Lower lobe of right lung (tissue), 2 donors: ENCODE data around the gene EIF4E1B. TPM values are rescaled to one million over a fixed set of nuclear protein-coding genes. Genes with fewer than 3 reads are reported as not detected.
"Not testable (repeated sequence)": the region's sequence is repeated elsewhere in the genome, so short reads cannot be mapped to it uniquely, and the experiment has no call there.

Experiments used
- ATAC-seq, 2 donors: fragments of 200-7000 bp; cut with Tn5 transposase; one replicate each; pipeline ENCODE4 v1.9.1; 2020 to 2022; ENCODE audit warnings: mild to moderate bottlenecking in 2 of 2, moderate library complexity in 2 of 2
- DNase-seq: peaks from one replicate; pipeline ENCODE4 v3.0.0-alpha.2; 2020
- H3K27ac ChIP-seq: fragments of 200-600 bp; one replicate; pipeline ENCODE4 v1.8.0; 2022
- H3K27me3 ChIP-seq: fragments of 200-600 bp; one replicate; pipeline ENCODE4 v1.8.0; 2022; ENCODE audit warnings: low read depth
- H3K36me3 ChIP-seq: fragments of 200-600 bp; one replicate; pipeline ENCODE4 v1.8.0; 2022; ENCODE audit warnings: mild to moderate bottlenecking
- H3K4me1 ChIP-seq: fragments of 200-600 bp; one replicate; pipeline ENCODE4 v1.8.0; 2022
- H3K4me3 ChIP-seq: fragments of 200-600 bp; one replicate; pipeline ENCODE4 v1.8.0; 2022; ENCODE audit warnings: mild to moderate bottlenecking
- H3K9me3 ChIP-seq: fragments of 200-600 bp; one replicate; pipeline ENCODE4 v1.8.0; 2022
- CTCF ChIP-seq: fragments of 200-600 bp; IDR thresholded peaks from one replicate; pipeline ENCODE4 v1.8.0; 2022; ENCODE audit warnings: antibody characterized with exemption, mild to moderate bottlenecking
- intact Hi-C: fragments of 100-400 bp; cut with DNase I; formaldehyde crosslinking; loops from one replicate; pipeline ENCODE4 v1.11.0; 2022
- total RNA-seq: library from RNA; stranded (reverse); fragmentation: NEBNext Ultra II Directional; extraction: Animal tissue kit (Norgen Biotek cat#: 25700); gene quantifications from one replicate; pipeline ENCODE4 v1.2.1, GENCODE V29; 2021
- donor health status: DM: no; HTN: yes; CAD: no; lungs with severe emphysema.

Gene EIF4E1B
- total RNA-seq, 1 donor from 2014 or later, result not detected

- H3K4me3 ChIP-seq, result no peak overlapping the region
- no peak for DNase-seq
- no peaks in the 10 kb centered on the region for H3K36me3 ChIP-seq
- intact Hi-C loops, result no loop called here
- no peak for TF ChIP-seq CTCF
- no peak for ATAC-seq
- no peaks in the 10 kb centered on the region for H3K9me3 ChIP-seq
- H3K27ac ChIP-seq, result no peak overlapping the region
- peaks cover 18% of the 10 kb centered on the region for H3K27me3 ChIP-seq
- peaks cover 3% of the 10 kb centered on the region for H3K4me1 ChIP-seq
Measured at GRCh38 chr5:176595386-176595943, 35.0 kb upstream of the EIF4E1B start.

GRCh38 chr5:176596069-176596644 lies 34.3 kb upstream of the EIF4E1B start:
- Histone ChIP-seq H3K4me3 (no peak overlapping the region), H3K9me3 (no peaks in the 10 kb centered on the region), H3K36me3 (no peaks in the 10 kb centered on the region), H3K27me3 (peaks cover 18% of the 10 kb centered on the region), H3K4me1 (peaks cover 3% of the 10 kb centered on the region), H3K27ac (no peak overlapping the region)
- TF ChIP-seq CTCF, result no peak
- DNase-seq, result no peak
- ATAC-seq, result no peak
- intact Hi-C loops, result no loop called here

GRCh38 chr5:176596689-176597416 lies 33.6 kb upstream of the EIF4E1B start:
- Histone ChIP-seq H3K27me3 (peaks cover 18% of the 10 kb centered on the region), H3K4me1 (peaks cover 3% of the 10 kb centered on the region), H3K36me3 (no peaks in the 10 kb centered on the region), H3K9me3 (no peaks in the 10 kb centered on the region), H3K27ac (no peak overlapping the region), H3K4me3 (peak overlapping the region; percentile 33)
- intact Hi-C loops, result no loop called here
- ATAC-seq, result peak; percentile 66 to 77
- TF ChIP-seq CTCF, result no peak
- no peak for DNase-seq

- no peak for DNase-seq
- H3K27ac ChIP-seq, result no peak overlapping the region
- no peak for TF ChIP-seq CTCF
- H3K9me3 ChIP-seq, result no peaks in the 10 kb centered on the region
- intact Hi-C loops, result no loop called here
- peaks cover 3% of the 10 kb centered on the region for H3K4me1 ChIP-seq
- H3K27me3 ChIP-seq, result peaks cover 18% of the 10 kb centered on the region
- ATAC-seq, result no peak
- no peak overlapping the region for H3K4me3 ChIP-seq
- H3K36me3 ChIP-seq, result no peaks in the 10 kb centered on the region
Measured at GRCh38 chr5:176597417-176598389, 32.8 kb upstream of the EIF4E1B start.

GRCh38 chr5:176599749-176600430 lies 30.6 kb upstream of the EIF4E1B start:
- H3K4me3 ChIP-seq, H3K4me1 ChIP-seq, H3K36me3 ChIP-seq, H3K27ac ChIP-seq, H3K9me3 ChIP-seq, ATAC-seq, DNase-seq, intact Hi-C loops: not testable (repeated sequence)
- H3K27me3 ChIP-seq, result peaks cover 18% of the 10 kb centered on the region
